Measurements from ENCODE around the gene ADGRL4. TPM values are rescaled to one million over a fixed set of nuclear protein-coding genes. Genes with fewer than 3 reads are reported as not detected.

Gene ADGRL4
- total and polyA plus RNA-seq, 9 of the 15 experiments (the other 6 are each of a cell fraction or from before 2014, with no cell fraction given) = not detected

GRCh38 chr1:78869136-78869535 is 137.4 kb downstream of the ADGRL4 start:
- Histone ChIP-seq H3K27me3 (ENCODE audit: control insufficient read depth in 2 of 2, insufficient read depth in 2 of 2, low read length in 2 of 2) (no peaks in the 10 kb centered on the region), H4K20me1 (replicated peaks; ENCODE audit: control insufficient read depth, insufficient read depth, low read length) (no peaks in the 10 kb centered on the region), H3K36me3 (ENCODE audit: control insufficient read depth, insufficient read depth, low read length) (no peaks in the 10 kb centered on the region), H3K9me3 (replicated peaks; ENCODE audit: control insufficient read depth, insufficient read depth, low read depth, low read length) (no peaks in the 10 kb centered on the region), H3K9ac (ENCODE audit: insufficient read depth in 1 of 2, low read depth in 2 of 2, low read length in 2 of 2) (no peak overlapping the region), H3K4me2 (ENCODE audit: insufficient read depth, low read length) (no peak overlapping the region), H3K9me1 (ENCODE audit: control insufficient read depth, insufficient read depth, low read length) (no peaks in the 10 kb centered on the region), H3K27ac (ENCODE audit: extremely low read depth, low read depth, low read length) (no peak overlapping the region), H3K4me3 (no peak overlapping the region), H3K4me1 (replicated peaks in 1 of 2; ENCODE audit: control insufficient read depth in 2 of 2, insufficient read depth in 2 of 2, low read length in 2 of 2) (no peaks in the 10 kb centered on the region), H3K79me2 (ENCODE audit: control insufficient read depth, insufficient read depth, low read length) (no peaks in the 10 kb centered on the region), H2AFZ (ENCODE audit: low read depth, low read length) (no peak overlapping the region)
- POLR2A ChIA-PET = no interaction called here
- DNase-seq (ENCODE audit: extremely low read depth in 1 of 4, low spot score in 3 of 4) (no peak), ATAC-seq (no peak), FAIRE-seq (no peak)
- BruUV-seq (replicated peaks) = no TSS peak
- no peak for TF ChIP-seq CEBPG (CRISPR knock-in tag; IDR thresholded peaks at IDR 0.05)
- TF ChIP-seq CEBPG (tag; conservative IDR thresholded peaks at IDR 0.05 in 1 of 2, IDR thresholded peaks at IDR 0.05 in 1 of 2) = no peak
- TF ChIP-seq ZNF408 (CRISPR knock-in tag; IDR thresholded peaks at IDR 0.05; ENCODE audit: low read depth) = no peak
- no peak for TF ChIP-seq TSHZ1 (CRISPR knock-in tag; IDR thresholded peaks at IDR 0.05)
- no peak for TF ChIP-seq ZNF133 (CRISPR knock-in tag; IDR thresholded peaks at IDR 0.05)
- no peak for TF ChIP-seq NFE2L1 (tag; IDR thresholded peaks at IDR 0.05; ENCODE audit: borderline replicate concordance, low read depth)
- no peak for TF ChIP-seq PCBP2 (IDR thresholded peaks at IDR 0.05; ENCODE audit: low read depth, low read length, poor library complexity, severe bottlenecking)
- TF ChIP-seq THRB (CRISPR knock-in tag; conservative IDR thresholded peaks at IDR 0.05) = no peak
- TF ChIP-seq POLR2H (tag; IDR thresholded peaks at IDR 0.05; ENCODE audit: low read depth) = no peak
- TF ChIP-seq OTX1 (CRISPR knock-in tag; IDR thresholded peaks at IDR 0.05) = no peak
- no peak for TF ChIP-seq BRF1 (IDR thresholded peaks at IDR 0.05; ENCODE audit: borderline replicate concordance, extremely low read depth, insufficient read length)
- TF ChIP-seq RAD51 (IDR thresholded peaks at IDR 0.05; ENCODE audit: borderline replicate concordance, low read depth) = no peak
- CTCF ChIA-PET (ENCODE audit: low intra/inter-chr PET ratio) = no interaction called here
- intact Hi-C loops (cut with micrococcal nuclease) = no loop called here
- in situ Hi-C loops (cut with MboI) = no loop called here
- WGBS (ENCODE audit: insufficient coverage, low coverage, missing lambda C conversion rate) = 0% methylated on average over 2 of the region's 2 CpGs
